ENCODE measurements around the gene TTC27.

- TF ChIP-seq CTCF (IDR thresholded peaks at IDR 0.05) (no peak), POLR2A (IDR thresholded peaks at IDR 0.05) (no peak)
Measured at GRCh38 chr2:32647180-32647651, 19.4 kb downstream of the TTC27 start.

Measured in ovary (tissue), 3 donors.